Ovary (tissue), 3 donors: ENCODE measurements around the gene ATG16L2.

ENCODE experiments used
- POLR2A ChIP-seq: fragments of 450-650 bp; IDR thresholded peaks from one replicate; pipeline ENCODE4 v1.6.1; 2017; ENCODE audit warnings: antibody characterized with exemption, mild to moderate bottlenecking, moderate library complexity
- TF ChIP-seq, protein P1 (sequence below), 3 donors: fragments of 450-650 bp in 2 of 3; fragments of 200-600 bp in 1 of 3; IDR thresholded peaks; one replicate each; pipeline versions ENCODE4 v1.5.1 to v1.8.0; 2016 to 2022; ENCODE audit warnings: antibody characterized with exemption in 3 of 3, mild to moderate bottlenecking in 1 of 3
- donor health status: DM: no; HTN: no; CAD: no.

DNA sequence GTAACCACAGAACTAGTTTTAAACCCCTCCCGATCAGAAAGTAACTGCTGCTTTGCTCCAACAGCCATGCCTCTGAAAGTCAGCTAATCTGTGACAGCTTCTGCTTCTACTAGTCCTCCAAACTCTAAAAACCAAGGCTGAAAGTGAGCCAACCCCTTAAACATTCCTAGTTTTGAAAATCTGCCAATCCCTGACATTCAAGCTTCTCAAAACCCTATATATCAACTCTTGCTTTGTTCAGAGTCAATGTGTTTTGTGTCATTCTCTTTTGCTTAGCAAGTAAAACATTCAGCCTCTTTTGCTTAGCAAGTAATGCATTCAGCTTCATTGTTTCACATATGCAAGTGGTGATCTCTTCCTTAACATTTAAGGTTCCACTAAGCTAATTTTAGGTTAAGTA is 56.9 kb downstream of the ATG16L2 start:
- TF ChIP-seq, protein P1, sequence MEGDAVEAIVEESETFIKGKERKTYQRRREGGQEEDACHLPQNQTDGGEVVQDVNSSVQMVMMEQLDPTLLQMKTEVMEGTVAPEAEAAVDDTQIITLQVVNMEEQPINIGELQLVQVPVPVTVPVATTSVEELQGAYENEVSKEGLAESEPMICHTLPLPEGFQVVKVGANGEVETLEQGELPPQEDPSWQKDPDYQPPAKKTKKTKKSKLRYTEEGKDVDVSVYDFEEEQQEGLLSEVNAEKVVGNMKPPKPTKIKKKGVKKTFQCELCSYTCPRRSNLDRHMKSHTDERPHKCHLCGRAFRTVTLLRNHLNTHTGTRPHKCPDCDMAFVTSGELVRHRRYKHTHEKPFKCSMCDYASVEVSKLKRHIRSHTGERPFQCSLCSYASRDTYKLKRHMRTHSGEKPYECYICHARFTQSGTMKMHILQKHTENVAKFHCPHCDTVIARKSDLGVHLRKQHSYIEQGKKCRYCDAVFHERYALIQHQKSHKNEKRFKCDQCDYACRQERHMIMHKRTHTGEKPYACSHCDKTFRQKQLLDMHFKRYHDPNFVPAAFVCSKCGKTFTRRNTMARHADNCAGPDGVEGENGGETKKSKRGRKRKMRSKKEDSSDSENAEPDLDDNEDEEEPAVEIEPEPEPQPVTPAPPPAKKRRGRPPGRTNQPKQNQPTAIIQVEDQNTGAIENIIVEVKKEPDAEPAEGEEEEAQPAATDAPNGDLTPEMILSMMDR (IDR thresholded peaks at IDR 0.05), result no peak
- TF ChIP-seq POLR2A, result no peak
